CD4-positive, alpha-beta T cell treated with Interleukin-17A for 1 hour (primary cell): ENCODE data around the gene KDM4D.

Experiments used
- DNase-seq: peaks from one replicate; pipeline ENCODE4 v3.0.0-alpha.2; 2020

The KDM4D gene

GRCh38 chr11:95035316-95035715 is 61.8 kb downstream of the KDM4D start:
- no peak for DNase-seq

DNA sequence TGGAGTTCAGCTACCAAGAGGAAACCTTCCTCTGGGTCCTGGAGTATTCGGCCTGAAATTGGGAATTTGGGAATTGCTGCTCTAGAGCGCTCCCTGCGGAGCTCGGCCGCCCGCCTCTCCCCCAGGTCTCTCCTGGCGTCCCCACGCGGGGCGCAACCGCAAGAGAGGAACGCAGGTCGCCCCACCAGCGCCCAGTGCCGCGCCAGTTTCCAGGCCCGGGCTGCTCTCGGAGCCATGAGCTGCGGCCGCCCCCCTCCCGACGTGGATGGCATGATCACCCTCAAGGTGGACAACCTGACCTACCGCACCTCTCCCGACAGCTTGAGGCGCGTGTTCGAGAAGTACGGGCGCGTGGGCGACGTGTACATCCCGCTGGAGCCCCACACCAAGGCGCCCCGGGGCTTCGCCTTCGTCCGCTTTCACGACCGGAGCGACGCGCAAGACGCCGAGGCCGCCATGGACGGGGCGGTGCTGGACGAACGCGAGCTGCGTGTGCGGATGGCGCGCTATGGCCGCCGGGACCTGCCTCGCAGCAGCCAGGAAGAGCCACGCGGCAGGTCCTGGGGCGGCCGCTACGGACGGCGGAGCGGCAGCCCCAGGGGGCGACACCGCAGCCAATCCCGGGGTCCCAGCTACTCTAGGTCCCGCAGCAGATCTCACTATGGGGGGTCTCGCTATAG is 64.0 kb downstream of the KDM4D start:
- peak; percentile 15 for DNase-seq

- DNase-seq, result no peak
These were observed 68.7 kb downstream of the KDM4D start for GRCh38 chr11:95042239-95042638.

DNA sequence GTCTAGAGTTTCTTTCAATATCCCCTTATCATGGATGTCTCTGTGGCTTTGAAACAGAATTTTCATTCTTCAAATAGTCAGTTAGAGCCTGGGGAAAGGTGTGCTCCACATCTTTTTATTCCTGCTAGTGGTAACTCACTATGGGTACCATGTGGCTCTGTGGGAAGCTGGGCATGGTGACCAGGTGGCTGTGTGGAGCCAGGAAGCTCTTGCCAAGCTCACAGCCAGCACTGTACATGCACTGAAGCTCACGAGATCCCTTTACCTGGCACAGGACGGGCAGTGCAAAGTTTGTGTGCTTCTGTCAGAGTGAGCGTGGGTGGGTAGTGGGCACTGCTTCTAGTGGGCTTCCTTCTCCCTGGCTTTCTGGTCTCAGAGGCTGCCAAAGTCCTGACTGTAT is 69.4 kb downstream of the KDM4D start:
- DNase-seq, result no peak

DNA sequence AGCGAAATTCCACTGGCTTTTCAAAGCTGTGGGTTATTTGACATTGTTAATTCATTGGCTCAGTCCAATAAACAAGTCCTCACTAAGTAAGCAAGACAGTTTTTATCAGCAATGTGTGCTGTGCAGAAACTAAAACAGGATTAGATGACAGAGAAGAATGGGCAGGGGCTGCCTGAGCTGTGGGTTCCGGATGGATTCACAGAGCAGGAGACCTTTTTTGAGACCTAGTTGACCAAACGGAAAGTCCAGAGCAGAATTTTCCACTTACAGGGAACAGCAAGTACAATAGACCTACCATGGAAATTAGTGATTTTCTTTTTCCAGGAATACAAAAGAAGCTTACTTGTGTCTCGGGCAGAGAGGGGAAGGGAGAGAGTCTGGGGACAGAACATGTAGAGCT is 70.5 kb downstream of the KDM4D start:
- DNase-seq, result no peak

DNA sequence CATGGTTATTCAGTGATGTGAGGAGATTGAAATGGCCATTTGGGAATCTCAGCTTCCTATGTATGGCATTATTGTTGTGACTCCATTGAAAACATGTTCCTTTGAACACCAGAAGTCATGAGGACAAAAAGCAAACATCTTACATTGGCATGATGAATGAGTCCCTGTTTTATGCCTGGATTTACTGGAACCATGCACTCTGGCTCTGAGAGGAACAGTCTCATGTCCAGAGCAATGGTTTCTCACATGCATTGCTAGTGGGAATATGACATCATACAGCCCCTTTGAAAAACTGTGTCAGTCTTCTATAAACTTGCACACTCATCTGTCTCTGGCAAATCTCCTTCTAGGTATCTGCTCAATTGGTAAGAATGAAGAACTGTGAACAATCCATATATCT is 72.3 kb downstream of the KDM4D start:
- no peak for DNase-seq
